NCI-H2029 treated with DMSO at 0.1 percent for 48 hours (cell line): ENCODE measurements around the gene SMC1A.
"Not testable (repeated sequence)": the region's sequence is repeated elsewhere in the genome, so short reads cannot be mapped to it uniquely, and the experiment has no call there.

Experiments
- DNase-seq: peaks from one replicate; lab custom pipeline; 2025; lab: John Stamatoyannopoulos, UW

Gene SMC1A

DNA sequence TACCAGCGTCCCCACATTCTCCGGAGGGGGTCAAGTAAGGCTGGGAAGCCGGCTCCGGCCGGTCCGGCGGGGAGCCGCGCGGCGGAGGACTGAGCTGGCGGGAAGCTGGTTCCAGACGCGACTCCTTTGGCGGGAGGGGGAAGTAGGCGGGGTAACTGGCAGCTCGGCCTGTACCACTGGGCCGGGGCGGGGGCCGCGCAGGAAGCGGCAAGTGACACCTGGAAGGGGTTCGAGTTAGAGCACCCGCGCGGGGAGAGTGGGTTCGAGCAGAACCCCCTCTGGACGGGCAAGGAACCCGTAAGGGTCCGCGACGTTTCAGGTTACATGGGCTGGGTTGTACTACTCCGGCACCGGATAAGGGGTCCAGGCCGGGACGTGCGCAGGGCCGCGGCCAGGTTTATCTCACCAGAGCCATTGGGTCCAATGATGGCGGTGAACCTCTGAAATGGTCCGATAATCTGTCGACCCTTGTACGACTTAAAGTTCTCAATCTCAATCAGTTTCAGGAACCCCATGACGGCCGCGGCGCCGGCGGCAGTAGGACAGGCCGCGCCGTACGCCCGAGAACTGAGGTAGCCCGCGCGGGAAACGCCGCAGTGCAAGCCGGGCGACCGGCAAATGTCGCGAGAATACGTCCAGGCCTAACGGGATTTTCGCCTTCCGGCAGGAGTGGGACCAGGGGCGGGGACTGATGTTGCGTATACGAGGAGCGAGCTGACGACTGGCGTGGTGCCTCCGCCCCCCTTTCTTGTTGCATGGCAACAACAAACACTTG is at the start of gene SMC1A:
SMC1A (minus strand) TSS at position 569 of the 775 bp plus-strand sequence; CDS start at position 515, 54 bp downstream.
- DNase-seq: peak; percentile 69

DNA sequence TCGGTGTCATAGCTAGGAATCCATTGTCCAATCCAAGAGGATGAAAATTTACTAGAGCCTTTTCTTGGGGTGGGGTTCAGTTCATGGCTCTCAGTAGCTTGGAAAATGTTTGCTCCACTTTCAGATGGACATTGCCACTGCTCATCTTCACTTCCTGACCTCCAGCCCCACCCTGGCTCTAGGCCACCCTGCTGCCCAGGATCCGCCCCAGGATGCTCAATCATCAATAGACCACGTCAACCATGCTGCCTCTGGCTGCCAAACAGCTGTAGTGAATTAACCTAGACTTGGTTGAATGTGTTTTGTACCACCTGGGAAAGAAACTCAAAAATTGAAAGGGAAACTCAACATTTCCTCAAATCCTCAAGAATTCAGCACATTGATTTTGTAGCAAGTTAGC is 48.9 kb upstream of the SMC1A start:
- DNase-seq: no peak

DNA sequence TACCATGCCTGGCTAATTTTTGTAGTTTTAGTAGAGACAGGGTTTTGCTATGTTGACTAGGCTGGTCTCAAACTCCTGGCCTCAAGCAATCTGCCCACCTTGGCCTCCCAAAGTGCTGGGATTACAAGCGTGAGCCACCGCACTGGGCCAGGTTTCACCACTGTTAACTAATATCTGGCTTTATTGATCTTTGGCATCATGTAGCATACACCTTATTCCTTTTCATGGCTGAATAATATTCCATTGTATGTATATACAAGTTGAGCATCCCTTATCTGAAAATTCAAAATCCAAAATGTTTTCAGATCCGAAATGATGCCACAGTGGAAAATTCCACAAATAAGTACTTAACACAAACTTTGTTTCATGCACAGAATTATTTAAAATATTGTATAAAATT is 46.2 kb upstream of the SMC1A start:
- DNase-seq: not testable (repeated sequence)

DNA sequence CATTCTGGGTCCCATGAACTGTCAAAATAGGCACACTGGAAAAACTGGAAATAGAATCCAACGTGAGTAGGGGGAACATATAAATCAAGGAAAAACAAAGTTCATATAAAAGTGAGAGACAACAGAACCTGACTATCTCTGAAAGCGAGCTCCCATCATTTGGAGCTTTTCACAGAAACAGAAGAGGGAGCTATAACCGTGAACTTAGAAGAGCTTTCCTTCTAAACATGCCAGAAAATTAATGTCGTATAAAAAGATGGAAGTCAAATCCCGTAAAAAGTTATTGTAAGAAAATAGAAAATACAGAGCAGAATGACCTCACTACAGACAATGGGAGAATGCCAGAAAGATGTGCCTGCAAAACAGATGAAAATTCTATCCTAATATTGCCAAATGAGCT is 35.6 kb upstream of the SMC1A start:
- no peak for DNase-seq

DNA sequence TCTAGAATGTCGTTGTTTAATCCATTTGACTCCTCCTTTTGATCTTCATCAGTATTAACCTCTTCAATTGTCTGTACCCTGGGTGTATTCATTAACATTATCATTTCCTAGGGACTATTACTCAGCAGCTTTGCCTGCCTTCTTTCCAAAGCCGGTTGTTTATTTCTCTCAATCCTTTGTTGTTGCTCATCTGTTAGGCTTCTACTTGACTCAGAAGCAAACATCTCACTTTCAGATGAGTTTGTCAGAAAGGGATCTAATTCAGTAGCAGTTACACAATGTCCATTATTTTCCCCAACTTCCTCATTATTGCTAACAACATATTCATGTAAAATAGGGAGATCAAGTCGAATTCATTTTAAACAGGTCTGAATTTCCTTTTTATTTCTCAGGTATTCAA is 33.8 kb upstream of the SMC1A start:
- DNase-seq: no peak

DNA sequence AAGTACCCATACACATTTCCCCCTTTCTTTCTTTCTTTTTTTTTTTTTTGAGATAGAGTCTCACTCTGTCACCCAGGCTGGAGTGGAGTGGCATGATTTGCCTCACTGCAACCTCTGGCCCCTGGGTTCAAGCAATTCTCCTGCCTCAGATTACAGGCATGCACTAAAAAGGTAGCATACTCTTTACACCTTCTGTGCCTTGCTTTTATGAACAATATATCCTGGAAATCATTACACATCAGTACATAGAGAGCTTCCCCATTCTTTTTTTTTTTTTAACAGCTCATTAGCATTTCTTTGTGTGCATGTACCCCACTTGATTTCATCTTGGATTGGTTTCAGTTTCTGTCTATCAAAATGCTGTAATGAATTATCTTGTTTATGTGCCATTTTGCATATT is 30.4 kb upstream of the SMC1A start:
- no peak for DNase-seq

DNA sequence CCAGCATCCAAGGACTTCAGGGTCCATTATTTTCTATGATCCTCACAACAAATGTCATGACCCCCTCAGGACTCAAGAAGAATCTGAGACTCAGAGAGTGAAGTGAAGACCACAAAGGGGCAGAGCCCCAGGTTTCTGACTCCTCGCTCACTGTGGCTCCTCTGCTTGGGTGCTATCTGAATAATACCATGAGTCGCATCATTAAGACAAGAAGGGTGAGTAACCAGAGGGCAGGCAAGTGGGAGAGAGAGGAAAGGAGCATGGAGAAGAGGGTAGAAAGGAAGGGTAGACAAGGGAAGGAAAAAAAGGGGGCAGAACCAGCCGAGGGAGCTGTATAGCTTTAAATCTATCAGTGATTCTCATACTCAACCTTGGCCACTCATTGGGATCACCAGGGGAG is 27.2 kb upstream of the SMC1A start:
- no peak for DNase-seq

DNA sequence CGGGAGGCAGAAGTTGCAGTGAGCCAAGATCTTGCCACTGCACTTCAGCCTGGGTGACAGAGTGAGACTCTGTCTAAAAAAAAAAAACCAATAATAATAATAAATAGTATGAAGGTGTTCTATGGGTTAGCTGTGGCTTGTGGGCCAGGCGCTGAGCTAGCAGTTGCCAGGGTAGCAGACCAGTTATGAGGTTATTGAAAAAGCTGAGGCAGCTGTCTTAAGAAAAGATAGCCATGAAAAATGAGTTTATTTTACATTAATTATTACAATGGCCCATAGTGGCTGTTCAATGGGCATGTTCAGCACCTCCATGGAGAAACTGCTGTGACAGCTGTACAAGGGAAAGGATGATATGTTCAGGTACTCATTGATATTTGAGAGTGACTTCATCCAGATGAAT is 25.0 kb upstream of the SMC1A start:
- no peak for DNase-seq

DNA sequence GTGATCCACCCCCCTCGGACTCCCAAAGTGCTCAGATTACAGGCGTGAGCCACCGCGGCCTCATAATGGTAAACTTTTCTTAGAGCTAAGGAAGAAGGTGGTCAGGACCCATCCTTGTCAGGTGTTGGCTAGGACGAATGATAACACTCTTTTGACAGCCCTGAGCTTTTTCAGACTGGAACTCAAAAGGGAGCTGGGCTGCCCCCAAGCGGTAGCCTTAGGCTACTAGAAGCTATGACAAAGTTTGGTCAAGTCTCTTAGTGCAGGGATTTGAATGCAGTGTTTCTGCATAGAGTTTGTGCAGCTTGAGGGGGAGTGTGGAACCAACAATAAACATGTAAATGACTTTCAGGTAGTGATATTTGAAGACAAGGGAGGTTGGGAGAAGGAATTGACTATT is 23.5 kb upstream of the SMC1A start:
- DNase-seq: no peak

DNA sequence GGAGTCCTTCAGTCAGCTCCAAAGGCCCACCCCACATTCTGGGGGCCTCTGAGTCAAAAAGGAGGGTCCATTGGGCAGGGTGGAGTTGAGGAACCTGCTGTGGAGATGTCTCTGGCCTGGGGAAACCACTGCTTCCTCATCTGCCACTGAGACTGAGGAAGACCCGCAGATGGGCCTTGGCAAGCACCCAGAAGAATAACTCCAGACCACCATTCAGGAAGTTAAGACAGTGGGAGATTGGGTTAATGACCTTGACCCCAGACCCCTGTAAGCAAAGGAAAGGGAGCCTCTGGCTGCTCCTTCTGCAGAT is 19.8 kb upstream of the SMC1A start:
- DNase-seq: no peak

DNA sequence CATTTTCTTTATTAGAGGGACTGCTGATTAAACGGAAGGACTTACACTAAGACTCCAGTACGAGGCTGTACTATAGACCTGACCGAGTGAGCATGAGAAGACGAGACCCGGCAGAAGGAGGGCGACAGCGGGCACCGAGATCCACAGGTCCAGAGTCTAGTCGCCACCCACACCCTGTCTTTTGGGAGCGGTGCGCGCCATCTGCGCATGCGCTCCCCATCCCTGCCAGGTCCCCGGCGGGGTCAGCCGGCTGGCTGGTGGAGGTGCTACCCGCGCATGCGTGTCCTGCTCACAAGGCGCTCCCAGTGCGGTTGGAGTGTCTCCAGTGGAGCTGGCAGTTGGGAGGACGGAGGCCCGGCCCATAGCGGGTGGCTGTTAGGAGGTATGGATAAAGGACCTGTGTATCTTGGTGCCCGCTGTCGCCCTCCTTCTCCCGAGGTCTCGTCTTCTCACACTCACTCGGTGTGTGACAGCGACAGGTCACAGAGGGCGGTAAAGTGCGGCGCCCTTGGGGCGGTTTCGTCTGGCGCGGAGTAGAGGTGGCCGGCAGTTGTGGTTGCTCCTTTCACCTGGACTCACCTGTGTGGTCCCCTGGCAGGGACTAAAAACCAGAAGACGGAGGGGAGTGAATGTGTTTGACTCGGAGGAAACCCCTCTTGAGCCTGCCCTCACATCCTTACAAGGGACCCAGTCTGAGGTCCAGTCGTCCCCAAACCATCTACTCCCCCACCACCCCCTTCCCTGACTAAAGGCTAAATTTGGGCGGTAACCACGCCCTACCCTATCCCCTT is 19.3 kb upstream of the SMC1A start:
- DNase-seq: peak; percentile 22

DNA sequence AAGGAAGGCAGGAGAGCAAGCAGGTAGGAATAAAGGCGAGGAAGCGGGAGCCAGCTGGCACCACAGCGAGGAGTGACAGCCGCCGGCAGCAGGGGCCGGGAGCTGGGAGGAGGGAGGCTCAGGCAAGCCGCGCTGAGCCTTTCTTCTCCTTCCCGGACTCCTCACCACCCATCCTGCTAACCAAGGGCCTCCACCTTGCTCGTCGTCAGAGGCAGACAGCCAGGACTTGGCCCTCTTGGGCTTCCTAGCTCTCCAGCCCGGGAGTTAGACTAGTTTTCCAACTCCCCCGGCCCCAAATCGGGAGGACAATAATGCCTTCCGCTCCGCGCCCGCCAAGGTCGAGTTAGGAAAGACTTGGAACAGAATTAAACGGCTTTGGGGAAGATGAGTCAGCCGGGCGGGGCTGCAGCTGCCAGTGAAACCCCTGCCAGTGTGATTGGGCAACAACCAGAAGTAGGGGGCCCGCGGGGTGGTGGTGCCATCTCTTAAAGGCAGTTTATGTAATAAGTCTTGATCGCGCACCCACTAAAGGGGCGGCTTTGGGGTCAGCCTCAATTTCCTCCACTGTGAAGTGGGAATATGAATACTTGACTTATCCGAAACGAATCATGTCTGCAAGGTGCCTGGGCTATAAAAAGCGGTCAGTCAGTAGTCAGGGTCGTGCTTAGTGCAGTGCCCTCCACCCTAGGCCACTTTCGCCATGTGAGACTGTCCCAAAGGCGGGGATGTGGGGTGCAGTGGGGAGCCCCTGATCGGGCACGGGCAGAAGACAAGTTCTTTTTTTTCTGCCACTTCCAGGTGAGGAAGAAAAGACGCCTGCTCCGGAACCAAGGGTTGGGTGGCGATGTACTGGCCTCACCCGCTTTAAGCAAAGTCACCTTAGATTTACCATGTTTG is 18.4 kb upstream of the SMC1A start:
- no peak for DNase-seq

DNA sequence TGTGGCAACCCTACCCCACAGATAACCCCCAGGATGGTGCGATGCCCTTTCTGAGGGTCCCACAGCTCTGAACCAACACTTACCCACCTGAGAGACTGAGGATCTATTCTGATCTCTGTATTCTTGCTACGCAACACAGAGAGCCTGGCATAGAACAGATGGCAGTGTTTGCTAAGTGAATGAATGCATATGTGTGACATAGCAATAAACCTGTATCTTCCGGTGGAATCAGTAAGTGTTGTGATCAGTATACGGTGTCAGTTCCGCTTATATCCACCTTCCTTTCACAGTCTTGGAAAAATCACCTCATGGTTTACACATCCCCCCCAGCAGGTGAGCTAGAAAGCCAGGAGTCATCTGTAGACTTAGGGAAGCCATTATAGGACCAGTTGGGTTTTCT is 17.6 kb upstream of the SMC1A start:
- no peak for DNase-seq

DNA sequence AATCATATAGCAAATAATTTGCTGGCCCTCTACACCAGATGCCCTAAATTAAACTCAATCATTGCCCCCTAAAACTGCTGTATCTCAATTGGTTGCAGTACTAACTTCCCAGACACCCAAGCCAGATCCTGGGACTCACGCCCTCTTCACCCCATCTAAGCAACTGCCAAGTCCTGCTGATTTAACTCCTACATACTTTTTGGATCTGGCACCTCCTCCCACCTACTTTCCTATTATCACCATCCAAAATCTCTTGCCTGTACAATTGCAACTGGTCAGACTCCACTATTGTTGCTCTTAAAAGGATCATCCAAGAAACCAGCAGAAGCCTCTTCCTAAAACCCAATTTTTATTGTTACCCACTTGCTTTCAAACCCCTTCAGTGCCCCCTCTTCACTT is 16.4 kb upstream of the SMC1A start:
- no peak for DNase-seq

DNA sequence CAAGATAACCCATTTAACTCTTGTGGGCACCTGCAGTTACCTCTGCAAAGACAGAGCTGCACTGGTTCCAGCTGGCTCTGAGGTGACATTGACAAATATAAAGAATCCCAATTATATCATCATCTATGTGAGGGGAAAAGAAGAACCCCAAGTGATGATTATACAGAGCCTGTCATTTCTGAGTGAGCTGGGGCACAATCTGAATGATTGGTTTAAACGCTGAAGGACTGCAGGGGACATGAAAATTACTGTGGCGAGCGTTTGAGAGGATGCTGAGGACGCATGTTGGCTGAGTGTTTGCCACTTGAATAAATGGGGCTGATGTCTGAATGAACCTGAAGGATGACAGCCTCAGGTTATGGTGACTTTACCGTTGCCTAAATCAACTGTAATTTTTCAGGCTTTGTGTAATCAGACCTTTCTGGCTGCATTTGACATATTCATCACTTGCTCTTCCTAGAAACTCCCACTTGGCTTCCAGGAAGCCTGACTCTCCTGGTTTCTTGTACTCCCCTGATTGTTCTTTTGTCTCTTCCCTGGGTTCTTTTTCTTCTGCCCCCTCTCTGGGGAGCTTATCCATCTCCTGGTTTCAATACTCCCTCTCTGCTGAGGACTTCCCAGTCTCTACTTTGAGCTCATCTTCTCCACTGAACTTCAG is 15.8 kb upstream of the SMC1A start:
- DNase-seq: no peak

DNA sequence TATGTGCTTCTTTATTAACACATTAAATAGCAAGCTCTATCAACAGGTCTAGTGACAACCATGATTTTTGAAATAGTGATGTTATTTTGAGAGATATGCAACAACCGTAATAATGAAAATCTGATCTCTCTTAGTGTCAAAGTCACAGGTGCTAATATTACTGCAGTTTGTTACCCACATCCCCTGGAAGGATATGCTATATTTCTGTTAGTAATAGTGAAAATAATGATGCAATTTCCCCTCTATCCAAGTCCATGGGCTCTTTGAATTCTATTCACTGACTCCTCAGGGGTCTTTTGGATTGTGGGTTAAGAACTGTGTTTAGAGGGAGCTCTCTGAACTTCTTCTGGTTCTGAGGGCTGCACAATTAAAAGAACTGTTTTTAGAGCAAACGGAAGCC is 14.8 kb upstream of the SMC1A start:
- DNase-seq: no peak

DNA sequence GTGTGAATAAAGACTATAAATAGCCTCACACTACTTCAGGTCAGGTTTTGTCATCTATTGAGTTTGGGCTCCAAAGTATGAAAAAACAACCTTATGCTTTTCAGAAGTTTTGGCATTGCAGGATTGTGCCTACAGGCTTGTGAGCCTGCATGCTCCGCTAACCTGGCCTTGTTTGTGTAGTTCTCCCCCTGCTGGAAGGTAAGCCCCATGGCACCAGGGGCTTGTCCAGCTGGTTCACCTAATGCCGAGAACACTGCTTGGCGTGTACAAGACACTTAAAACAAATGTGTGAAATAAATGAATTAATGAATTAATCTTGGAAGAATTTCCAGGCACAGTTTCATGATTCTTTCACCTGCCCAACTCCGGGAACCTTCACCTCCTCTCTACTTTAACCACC is 13.5 kb upstream of the SMC1A start:
- no peak for DNase-seq

DNA sequence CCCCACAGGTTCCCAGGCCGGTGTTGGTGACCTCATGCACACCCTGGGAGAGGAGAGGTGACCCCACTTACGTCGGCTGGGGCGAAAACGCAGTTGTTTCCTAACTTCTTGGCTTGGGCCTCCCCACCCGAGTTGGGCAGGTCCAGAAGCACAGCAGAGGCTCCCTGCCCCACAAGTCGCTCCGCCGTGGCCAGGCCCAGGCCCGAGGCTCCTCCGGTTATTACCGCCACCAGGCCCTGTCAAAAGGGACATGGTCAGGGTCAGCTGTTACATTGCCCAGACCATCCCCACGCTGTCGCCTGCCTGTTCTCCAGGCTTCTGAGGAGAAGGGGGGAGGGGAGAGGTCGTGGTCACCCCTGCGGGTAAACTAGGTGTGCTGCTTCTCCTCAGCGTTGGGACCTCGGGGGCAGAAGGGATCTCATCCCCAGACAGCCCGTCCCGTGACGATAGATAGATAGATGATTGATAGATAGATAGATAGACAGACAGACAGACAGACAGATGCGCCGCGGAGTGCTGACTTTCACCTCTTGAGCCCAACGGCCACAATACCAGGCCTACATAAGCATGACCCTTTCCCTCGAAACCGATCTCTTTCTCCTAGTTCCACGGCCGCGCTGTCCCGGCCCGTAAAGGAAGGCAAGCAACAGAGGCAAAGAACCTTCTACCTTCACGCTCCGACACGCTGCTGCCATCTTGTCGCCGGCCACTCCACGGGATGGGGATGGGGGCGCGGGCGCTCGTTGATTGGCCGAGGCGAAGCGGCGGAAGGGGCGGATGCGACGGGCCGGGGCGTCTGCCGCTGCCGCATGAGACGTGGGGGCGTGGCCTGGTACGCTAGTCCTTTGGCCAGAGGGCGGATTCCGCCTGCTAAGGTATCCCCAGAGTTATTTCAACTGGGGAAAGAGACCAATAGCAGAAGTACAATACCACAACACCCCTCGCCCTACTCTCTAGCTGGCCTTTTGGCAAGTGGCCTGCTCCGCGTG is 11.5 kb upstream of the SMC1A start, which contains the start of gene HSD17B10:
HSD17B10 (minus strand) TSS at position 720 of the 989 bp plus-strand sequence; CDS start at position 695, 25 bp downstream.
- no peak for DNase-seq

DNA sequence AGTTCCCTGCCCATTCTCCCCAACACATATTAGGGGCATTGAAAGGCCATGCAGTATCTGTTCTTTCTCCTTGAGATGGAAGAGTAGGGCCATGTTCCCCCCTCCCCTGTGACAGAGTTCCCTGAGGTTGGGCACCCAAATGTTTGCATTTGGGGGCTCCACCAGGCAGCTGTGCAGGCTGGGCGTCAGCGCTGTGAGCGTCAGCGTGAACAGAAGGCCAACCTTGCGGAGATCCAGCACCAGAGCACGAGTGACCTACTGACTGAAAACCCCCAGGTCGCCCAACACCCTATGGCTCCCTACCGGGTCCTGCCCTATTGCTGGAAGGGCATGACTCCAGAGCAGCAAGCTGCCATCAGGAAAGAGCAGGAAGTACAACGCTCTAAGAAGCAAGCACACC is 7.8 kb upstream of the SMC1A start:
- no peak for DNase-seq

DNA sequence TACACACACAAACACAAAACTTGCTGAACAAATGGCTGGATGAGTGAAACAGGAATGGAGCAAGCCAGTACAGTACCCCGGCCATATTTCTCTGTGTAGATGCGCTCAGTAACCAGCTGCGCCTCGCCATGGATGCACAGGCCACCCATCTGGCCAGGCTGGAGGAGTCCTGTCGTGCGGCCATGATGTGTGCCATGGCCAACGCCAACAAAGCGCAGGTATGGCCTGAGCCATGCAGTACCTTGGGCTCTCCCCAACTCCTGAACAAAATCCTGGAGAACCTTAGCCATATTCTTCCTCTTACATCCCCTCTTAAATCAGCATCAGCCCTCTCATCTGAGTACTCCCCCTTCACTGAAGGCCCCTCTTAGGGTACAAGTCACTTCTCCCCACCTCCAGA is 7.3 kb upstream of the SMC1A start:
- no peak for DNase-seq

DNA sequence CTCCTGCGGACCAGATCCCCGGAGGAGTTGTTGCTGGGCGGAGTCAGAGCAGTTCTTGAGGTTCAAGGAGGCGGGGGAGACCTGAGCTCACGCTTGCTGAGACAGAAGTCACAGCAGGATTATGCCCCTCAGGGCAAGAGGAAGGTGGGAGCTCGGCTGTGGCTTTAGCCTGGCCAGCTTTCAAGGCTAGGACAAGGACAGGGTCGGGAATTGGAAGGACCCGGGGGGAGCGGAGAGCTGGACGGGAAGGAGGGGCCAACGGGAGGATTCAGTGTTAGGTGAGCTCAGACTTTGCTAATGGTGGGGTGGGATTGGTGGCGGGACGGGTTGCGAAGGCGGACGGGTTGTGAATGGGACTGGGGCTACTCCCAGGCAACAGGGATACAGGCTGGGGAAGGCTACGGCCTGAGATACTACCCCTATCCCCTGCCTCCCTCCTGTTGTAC is 430 bp upstream of the SMC1A start, which contains the start of gene RIBC1:
RIBC1 (plus strand) TSS at position 13 of the 446 bp plus-strand sequence. CDS start 3,404 bp downstream, outside the sequence.
- DNase-seq: no peak
